MM.1S (cell line): Measurements from ENCODE around the gene EDN3.
"Not testable (repeated sequence)": the region's sequence is repeated elsewhere in the genome, so short reads cannot be mapped to it uniquely, and the experiment has no call there.

Experiments
- DNase-seq: peaks from one replicate; pipeline ENCODE4 v3.0.0-alpha.2; 2015
- H2AFZ ChIP-seq: fragments of 300-600 bp; sonication (generic); 2 replicates; pipeline ENCODE4 v1.6.0; 2016; ENCODE audit warnings: antibody characterized with exemption, low read length
- H3F3A ChIP-seq: fragments of 300-600 bp; sonication (generic); 2 replicates; pipeline ENCODE4 v1.6.1; 2016; ENCODE audit warnings: mild to moderate bottlenecking, antibody characterized with exemption, low read length, moderate library complexity, mixed read lengths; ENCODE audit not compliant: insufficient read depth
- H3K27ac ChIP-seq: fragments of 300-600 bp; sonication (generic); 2 replicates; pipeline ENCODE4 v1.5.1; 2016; ENCODE audit warnings: mild to moderate bottlenecking, low read length
- H3K27me3 ChIP-seq: fragments of 300-600 bp; sonication (generic); replicated peaks from 2 replicates; pipeline ENCODE4 v1.6.0; 2016; ENCODE audit warnings: low read length; ENCODE audit not compliant: insufficient read depth
- H3K36me3 ChIP-seq: fragments of 300-600 bp; sonication (generic); replicated peaks from 2 replicates; pipeline ENCODE4 v1.6.1; 2016; ENCODE audit warnings: mild to moderate bottlenecking, low read length, mixed read lengths; ENCODE audit not compliant: insufficient read depth
- H3K4me1 ChIP-seq: fragments of 300-600 bp; sonication (generic); 2 replicates; pipeline ENCODE4 v1.6.1; 2016; ENCODE audit warnings: low read length, mixed read lengths
- H3K4me2 ChIP-seq: fragments of 300-600 bp; sonication (generic); 2 replicates; pipeline ENCODE4 v1.6.0; 2016; ENCODE audit warnings: low read depth, low read length
- H3K4me3 ChIP-seq: fragments of 300-600 bp; sonication (generic); 2 replicates; pipeline ENCODE4 v1.5.1; 2016; ENCODE audit warnings: low read length, mixed read lengths
- H3K79me2 ChIP-seq: fragments of 300-600 bp; sonication (generic); 2 replicates; pipeline ENCODE4 v1.6.1; 2016; ENCODE audit warnings: mixed run types, low read length, mixed read lengths
- H3K9ac ChIP-seq: fragments of 300-600 bp; sonication (generic); 2 replicates; pipeline ENCODE4 v1.6.1; 2016; ENCODE audit warnings: low read length, mixed read lengths
- H3K9me2 ChIP-seq: fragments of 300-600 bp; sonication (generic); replicated peaks from 2 replicates; pipeline ENCODE4 v1.6.1; 2016; ENCODE audit warnings: mild to moderate bottlenecking, low read length, mixed read lengths; ENCODE audit not compliant: insufficient read depth
- H3K9me3 ChIP-seq: fragments of 300-600 bp; sonication (generic); replicated peaks from 2 replicates; pipeline ENCODE4 v1.6.1; 2016; ENCODE audit warnings: mild to moderate bottlenecking, low read length, mixed read lengths; ENCODE audit not compliant: insufficient read depth
- H4K20me1 ChIP-seq: fragments of 300-600 bp; sonication (generic); 2 replicates; pipeline ENCODE4 v1.6.1; 2016; ENCODE audit warnings: mild to moderate bottlenecking, low read length, moderate library complexity, mixed read lengths; ENCODE audit not compliant: insufficient read depth
- EZH2 ChIP-seq: fragments of 300-600 bp; sonication (generic); optimal IDR thresholded peaks from 2 replicates; pipeline ENCODE3; 2017; ENCODE audit warnings: low read depth, mild to moderate bottlenecking, antibody characterized with exemption, low read length, mixed read lengths
- EZH2phosphoT487 ChIP-seq: fragments of 300-600 bp; sonication (generic); IDR thresholded peaks from 2 replicates; pipeline ENCODE4 v1.6.1; 2018; ENCODE audit warnings: antibody characterized with exemption, low read length
- TF ChIP-seq, protein P1 (sequence below): fragments of 300-600 bp; sonication (generic); IDR thresholded peaks from 2 replicates; pipeline ENCODE4 v1.5.1; 2016; ENCODE audit warnings: antibody characterized with exemption, low read length, mixed read lengths

Gene EDN3

GRCh38 chr20:59356662-59357165, 56.3 kb downstream of the EDN3 start:
- Histone ChIP-seq H3K4me3 (no peak overlapping the region), H3K27ac (no peak overlapping the region), H3K9ac (no peak overlapping the region), H3K9me2 (no peaks in the 10 kb centered on the region), H3K79me2 (no peaks in the 10 kb centered on the region), H2AFZ (no peak overlapping the region), H3K27me3 (peaks cover 62% of the 10 kb centered on the region), H3K4me2 (no peak overlapping the region), H4K20me1 (no peaks in the 10 kb centered on the region), H3K4me1 (no peaks in the 10 kb centered on the region), H3K36me3 (no peaks in the 10 kb centered on the region), H3K9me3 (no peaks in the 10 kb centered on the region), H3F3A (no peaks in the 10 kb centered on the region)
- no peak for DNase-seq
- no peak for TF ChIP-seq EZH2
- no peak for TF ChIP-seq EZH2phosphoT487
- TF ChIP-seq, protein P1, sequence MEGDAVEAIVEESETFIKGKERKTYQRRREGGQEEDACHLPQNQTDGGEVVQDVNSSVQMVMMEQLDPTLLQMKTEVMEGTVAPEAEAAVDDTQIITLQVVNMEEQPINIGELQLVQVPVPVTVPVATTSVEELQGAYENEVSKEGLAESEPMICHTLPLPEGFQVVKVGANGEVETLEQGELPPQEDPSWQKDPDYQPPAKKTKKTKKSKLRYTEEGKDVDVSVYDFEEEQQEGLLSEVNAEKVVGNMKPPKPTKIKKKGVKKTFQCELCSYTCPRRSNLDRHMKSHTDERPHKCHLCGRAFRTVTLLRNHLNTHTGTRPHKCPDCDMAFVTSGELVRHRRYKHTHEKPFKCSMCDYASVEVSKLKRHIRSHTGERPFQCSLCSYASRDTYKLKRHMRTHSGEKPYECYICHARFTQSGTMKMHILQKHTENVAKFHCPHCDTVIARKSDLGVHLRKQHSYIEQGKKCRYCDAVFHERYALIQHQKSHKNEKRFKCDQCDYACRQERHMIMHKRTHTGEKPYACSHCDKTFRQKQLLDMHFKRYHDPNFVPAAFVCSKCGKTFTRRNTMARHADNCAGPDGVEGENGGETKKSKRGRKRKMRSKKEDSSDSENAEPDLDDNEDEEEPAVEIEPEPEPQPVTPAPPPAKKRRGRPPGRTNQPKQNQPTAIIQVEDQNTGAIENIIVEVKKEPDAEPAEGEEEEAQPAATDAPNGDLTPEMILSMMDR, result no peak

GRCh38 chr20:59358793-59359192, 58.4 kb downstream of the EDN3 start:
- not testable (repeated sequence) for H4K20me1 ChIP-seq, H3K4me1 ChIP-seq, H3K27ac ChIP-seq, H3K9me3 ChIP-seq, H3K9me2 ChIP-seq, H3K4me2 ChIP-seq, H2AFZ ChIP-seq, H3K79me2 ChIP-seq, H3K4me3 ChIP-seq, H3F3A ChIP-seq, DNase-seq, H3K9ac ChIP-seq, H3K36me3 ChIP-seq
- H3K27me3 ChIP-seq, result peaks cover 67% of the 10 kb centered on the region

DNA sequence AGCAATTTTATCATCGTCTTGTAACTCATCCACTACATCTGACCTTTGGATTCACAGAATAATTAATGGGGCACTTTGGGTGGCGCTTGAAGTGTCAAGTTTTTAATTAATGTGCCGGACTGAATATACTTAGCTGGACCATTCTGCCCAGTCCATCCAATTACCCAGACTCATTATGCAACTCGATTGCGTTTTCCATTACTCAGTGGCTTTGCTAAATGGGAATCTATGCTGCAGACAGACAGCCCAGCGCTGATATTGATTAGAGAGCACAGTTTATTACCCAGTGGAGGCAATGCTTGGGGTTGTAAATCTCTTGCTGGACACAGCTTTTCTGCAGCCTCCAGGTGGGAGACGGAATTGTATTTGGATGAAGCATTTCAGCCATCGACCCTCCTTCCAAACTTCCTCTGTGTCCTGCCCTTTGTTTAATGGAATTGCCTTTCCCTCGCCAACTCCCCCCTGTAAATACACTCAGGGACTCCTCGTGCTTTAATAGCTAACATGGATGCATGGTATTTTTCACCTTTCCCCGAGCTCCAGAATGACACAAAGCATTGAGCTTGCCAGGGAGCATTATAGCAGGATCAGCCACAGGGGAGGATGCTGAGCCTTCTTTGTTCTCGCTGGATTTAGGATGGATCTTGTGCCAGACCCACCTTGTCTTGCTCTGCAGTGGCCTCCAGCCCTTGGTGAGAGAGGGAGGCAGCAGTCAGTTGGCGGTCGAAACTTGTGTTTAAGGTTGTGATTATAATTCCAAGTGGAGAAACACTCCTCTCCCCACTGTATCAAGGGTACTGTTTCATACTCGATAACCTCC, 59.7 kb downstream of the EDN3 start:
- Histone ChIP-seq H2AFZ (no peak overlapping the region), H4K20me1 (no peaks in the 10 kb centered on the region), H3K27me3 (peaks cover 67% of the 10 kb centered on the region), H3K4me1 (no peaks in the 10 kb centered on the region), H3K9me2 (no peaks in the 10 kb centered on the region), H3K27ac (no peak overlapping the region), H3K9ac (no peak overlapping the region), H3K36me3 (no peaks in the 10 kb centered on the region), H3K79me2 (no peaks in the 10 kb centered on the region), H3K9me3 (no peaks in the 10 kb centered on the region), H3K4me3 (no peak overlapping the region), H3K4me2 (no peak overlapping the region), H3F3A (no peaks in the 10 kb centered on the region)
- DNase-seq, result no peak
- TF ChIP-seq, protein P1, result no peak
- TF ChIP-seq EZH2phosphoT487 (no peak), EZH2 (no peak)

DNA sequence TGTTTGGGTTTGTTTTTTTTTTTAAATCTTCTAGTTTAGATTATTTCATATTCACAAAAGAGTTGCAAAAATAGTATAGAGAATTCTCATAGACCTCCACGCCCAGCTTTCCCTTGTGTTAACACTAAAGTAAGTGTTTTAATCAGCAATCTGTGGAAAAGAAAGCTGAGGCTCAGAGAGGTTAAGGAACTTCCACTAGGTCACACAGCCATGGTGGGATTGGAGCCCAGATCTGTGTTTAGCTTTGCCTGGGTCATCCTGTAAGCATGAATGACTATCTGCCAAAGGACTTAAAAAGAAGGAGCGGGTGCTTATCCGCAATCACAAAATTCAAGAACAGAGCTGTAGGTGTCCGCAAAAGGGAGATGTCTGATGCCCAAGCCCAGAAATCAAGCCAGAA, 60.5 kb downstream of the EDN3 start:
- Histone ChIP-seq H2AFZ (no peak overlapping the region), H3K79me2 (no peaks in the 10 kb centered on the region), H3K9me3 (no peaks in the 10 kb centered on the region), H3K9me2 (no peaks in the 10 kb centered on the region), H3K27ac (no peak overlapping the region), H3K4me3 (no peak overlapping the region), H3K27me3 (peaks cover 73% of the 10 kb centered on the region), H3K4me2 (no peak overlapping the region), H4K20me1 (no peaks in the 10 kb centered on the region), H3K4me1 (no peaks in the 10 kb centered on the region), H3K36me3 (no peaks in the 10 kb centered on the region), H3K9ac (no peak overlapping the region), H3F3A (no peaks in the 10 kb centered on the region)
- TF ChIP-seq EZH2 (no peak), EZH2phosphoT487 (no peak)
- TF ChIP-seq, protein P1, result no peak
- no peak for DNase-seq
